ENCODE data around the gene TNFRSF8. TPM values are rescaled to one million over a fixed set of nuclear protein-coding genes. Genes with fewer than 3 reads are reported as not detected.
A peak's percentile ranks its signal among the peaks of the same experiment; 100 is the strongest.

The TNFRSF8 gene
- total RNA-seq, 1 experiment from 2014 or later: 2.9 TPM

- WGBS (ENCODE audit: extremely low coverage, insufficient read length, low lambda C conversion rate): no CpG with 5 or more reads among the region's 4 CpGs
- no peak overlapping the region for H3K27ac ChIP-seq (ENCODE audit: insufficient read length, low read depth, low read length)
Observed at GRCh38 chr1:12144969-12145368, 81.9 kb downstream of the TNFRSF8 start.

More at GRCh38 chr1:12144969-12145368, 81.9 kb downstream of the TNFRSF8 start:
- Histone ChIP-seq H2AFZ (ENCODE audit: low read length) (no peak overlapping the region), H3K4me1 (ENCODE audit: insufficient read depth, low read length) (no peaks in the 10 kb centered on the region), H3K79me2 (ENCODE audit: insufficient read depth, low read length) (no peaks in the 10 kb centered on the region), H3K9ac (ENCODE audit: extremely low read depth, insufficient read length, low read length) (no peak overlapping the region), H2BK12ac (ENCODE audit: insufficient read length, low read depth, low read length) (no peak overlapping the region), H4K91ac (ENCODE audit: insufficient read length, low read depth, low read length) (no peak overlapping the region), H3K14ac (ENCODE audit: insufficient read depth, low read length) (no peak overlapping the region; the same call in 1 of the 2 replicates), H3K79me1 (ENCODE audit: insufficient read depth, low read depth, low read length, poor library complexity, severe bottlenecking) (no peaks in the 10 kb centered on the region), H3K9me3 (ENCODE audit: control insufficient read depth, low read depth, low read length) (no peaks in the 10 kb centered on the region), H3K23ac (ENCODE audit: insufficient read length, low read depth, low read length) (no peak overlapping the region), H3K4ac (ENCODE audit: low read depth, low read length) (no peak overlapping the region), H3K18ac (ENCODE audit: insufficient read length, low read depth, low read length) (no peak overlapping the region), H3T11ph (ENCODE audit: low read length) (no peak overlapping the region), H2BK15ac (ENCODE audit: low read depth, low read length) (no peak overlapping the region), H4K20me1 (ENCODE audit: control insufficient read depth, insufficient read depth, insufficient read length) (no peaks in the 10 kb centered on the region), H4K5ac (ENCODE audit: insufficient read length, low read depth, low read length) (no peak overlapping the region), H3K4me2 (ENCODE audit: insufficient read depth, insufficient read length, low read length) (no peak overlapping the region), H2BK20ac (ENCODE audit: low read depth, low read length, poor library complexity, severe bottlenecking) (no peak overlapping the region), H2BK5ac (ENCODE audit: insufficient read length, low read length) (no peak overlapping the region), H4K8ac (replicated peaks; ENCODE audit: insufficient read length, low read depth, low read length) (no peak overlapping the region), H3K56ac (ENCODE audit: insufficient read length, low read depth, low read length) (no peak overlapping the region), H3K23me2 (ENCODE audit: insufficient read length, low read depth, low read length, poor library complexity, severe bottlenecking) (no peaks in the 10 kb centered on the region), H2BK120ac (ENCODE audit: low read depth, low read length, poor library complexity, severe bottlenecking) (no peak overlapping the region), H3K27me3 (ENCODE audit: insufficient read depth, low read length) (no peaks in the 10 kb centered on the region), H2AK5ac (ENCODE audit: insufficient read length, low read length) (no peak overlapping the region)
- no peak overlapping the region; a peak in 1 of 5 replicates for H3K4me3 Mint-ChIP-seq
- peaks cover 3% of the 10 kb centered on the region for H3K27me3 Mint-ChIP-seq (ENCODE audit: low read depth)
- H3K27ac Mint-ChIP-seq: 0 out of 7 replicates have a peak overlapping the region, but pooled peaks of 1 of the 3 experiments have one; percentile 31
- TF ChIP-seq, protein P1, sequence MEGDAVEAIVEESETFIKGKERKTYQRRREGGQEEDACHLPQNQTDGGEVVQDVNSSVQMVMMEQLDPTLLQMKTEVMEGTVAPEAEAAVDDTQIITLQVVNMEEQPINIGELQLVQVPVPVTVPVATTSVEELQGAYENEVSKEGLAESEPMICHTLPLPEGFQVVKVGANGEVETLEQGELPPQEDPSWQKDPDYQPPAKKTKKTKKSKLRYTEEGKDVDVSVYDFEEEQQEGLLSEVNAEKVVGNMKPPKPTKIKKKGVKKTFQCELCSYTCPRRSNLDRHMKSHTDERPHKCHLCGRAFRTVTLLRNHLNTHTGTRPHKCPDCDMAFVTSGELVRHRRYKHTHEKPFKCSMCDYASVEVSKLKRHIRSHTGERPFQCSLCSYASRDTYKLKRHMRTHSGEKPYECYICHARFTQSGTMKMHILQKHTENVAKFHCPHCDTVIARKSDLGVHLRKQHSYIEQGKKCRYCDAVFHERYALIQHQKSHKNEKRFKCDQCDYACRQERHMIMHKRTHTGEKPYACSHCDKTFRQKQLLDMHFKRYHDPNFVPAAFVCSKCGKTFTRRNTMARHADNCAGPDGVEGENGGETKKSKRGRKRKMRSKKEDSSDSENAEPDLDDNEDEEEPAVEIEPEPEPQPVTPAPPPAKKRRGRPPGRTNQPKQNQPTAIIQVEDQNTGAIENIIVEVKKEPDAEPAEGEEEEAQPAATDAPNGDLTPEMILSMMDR (conservative IDR thresholded peaks at IDR 0.05): no peak
- H3K9me3 Mint-ChIP-seq: no peaks in the 10 kb centered on the region; a peak in 1 of 5 replicates
- peaks cover 9 to 23% of the 10 kb centered on the region in 2 experiments for H3K4me1 Mint-ChIP-seq
- DNase-seq: no peak
- H3K36me3 Mint-ChIP-seq (ENCODE audit: insufficient read depth in 1 of 3, low read depth in 3 of 3): no peaks in the 10 kb centered on the region
